ENCODE results near the gene MAPKBP1. TPM values are rescaled to one million over a fixed set of nuclear protein-coding genes. Genes with fewer than 3 reads are reported as not detected.

MAPKBP1 gene
- total RNA-seq, 1 donor from 2014 or later = 27.1 TPM

DNA sequence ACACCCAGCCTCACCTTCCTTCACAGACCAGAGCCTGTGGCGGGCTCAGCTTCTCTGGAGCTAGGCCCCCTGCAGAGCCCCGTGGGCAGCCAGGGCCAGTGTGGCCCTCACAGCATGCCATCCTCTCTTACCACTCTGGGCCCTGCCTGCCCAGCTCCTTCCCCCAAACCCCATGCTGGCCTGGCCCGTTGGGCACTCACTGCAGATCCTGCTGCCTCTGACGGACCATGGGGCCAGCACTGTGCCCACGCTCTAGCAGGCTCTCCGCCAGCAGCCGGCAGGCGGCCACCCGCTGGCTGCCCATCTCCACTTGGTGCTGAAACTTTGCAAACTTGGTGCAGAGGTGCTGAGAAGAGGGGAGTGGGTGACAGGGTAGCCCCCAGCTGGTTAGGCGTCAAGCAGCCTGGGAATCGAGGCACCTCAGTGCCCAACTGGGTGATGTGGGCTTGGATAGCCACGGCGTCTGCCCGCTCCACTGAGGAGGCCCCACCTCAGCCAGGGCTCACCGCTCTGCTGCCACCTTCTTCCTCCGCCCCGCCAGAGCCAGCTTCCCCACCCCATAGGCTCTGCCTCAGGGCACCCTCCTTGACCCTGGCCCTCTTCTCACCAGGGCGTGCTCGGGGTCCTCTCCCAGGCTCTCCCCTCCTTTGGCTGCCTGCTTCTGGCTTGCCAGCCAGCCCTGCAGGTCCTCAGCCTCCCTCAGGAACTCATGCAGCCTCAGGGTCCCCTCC is 97.1 kb downstream of the MAPKBP1 start:
- DNase-seq = no peak
- intact Hi-C loops (cut with micrococcal nuclease) = no loop called here
- Mint-ChIP-seq H3K4me3 (no peak overlapping the region), H3K27ac (peak overlapping the region; percentile 63), H3K36me3 (ENCODE audit: low read depth) (no peaks in the 10 kb centered on the region), H3K9me3 (no peaks in the 10 kb centered on the region), H3K4me1 (peaks cover 9% of the 10 kb centered on the region), H3K27me3 (no peaks in the 10 kb centered on the region)

DNA sequence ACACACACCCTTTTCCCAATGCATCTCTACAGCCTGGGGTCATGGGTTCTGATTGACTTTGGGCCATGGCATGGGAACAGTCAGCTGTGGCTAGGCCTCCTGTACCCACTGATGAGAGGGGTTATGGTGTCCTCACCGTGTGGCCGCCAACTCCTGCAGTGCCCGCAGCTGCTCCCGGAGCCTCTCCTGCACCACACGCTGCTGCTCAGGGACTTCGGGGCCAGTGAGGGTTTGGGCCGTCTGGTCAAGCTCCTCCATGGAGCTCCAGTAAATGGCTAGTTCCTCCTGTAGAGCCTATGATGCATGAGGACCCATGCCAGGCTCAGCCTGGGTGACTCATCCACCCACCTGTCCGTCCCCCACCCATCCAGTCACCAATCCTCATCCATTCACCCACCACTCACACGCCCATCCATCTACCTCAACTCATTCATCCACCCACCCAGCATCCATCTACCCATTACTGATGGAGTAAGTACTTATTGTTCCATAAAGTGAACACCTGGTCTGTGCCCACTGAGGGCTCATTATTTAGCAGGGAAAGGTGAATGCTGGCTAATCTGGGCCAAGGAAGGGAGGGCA is 98.0 kb downstream of the MAPKBP1 start:
- Mint-ChIP-seq H3K27me3 (no peaks in the 10 kb centered on the region), H3K9me3 (no peaks in the 10 kb centered on the region)
- intact Hi-C loops (cut with micrococcal nuclease) = no loop called here

DNA sequence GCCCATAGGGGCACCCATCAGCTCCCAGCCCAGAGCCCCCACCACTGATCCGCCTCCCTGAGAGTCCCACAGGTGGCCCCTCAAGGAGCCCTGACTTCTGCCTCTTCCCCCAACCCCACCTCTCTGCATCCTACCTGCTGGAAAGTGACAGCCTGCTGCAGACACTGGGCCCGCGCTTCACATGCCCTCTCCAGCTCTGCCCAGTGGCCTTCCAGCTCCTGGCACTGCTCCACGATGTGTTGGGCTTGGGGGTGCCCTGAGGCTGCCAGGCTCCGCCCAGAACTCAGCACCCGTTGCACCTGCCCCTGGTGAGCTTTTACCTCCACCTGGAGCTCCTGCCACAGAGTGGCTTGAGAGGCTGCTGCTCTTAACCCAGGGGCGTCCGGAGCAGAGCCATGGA is 99.4 kb downstream of the MAPKBP1 start:
- DNase-seq = no peak
- Mint-ChIP-seq H3K4me3 (no peak overlapping the region), H3K27me3 (no peaks in the 10 kb centered on the region), H3K36me3 (ENCODE audit: low read depth) (no peaks in the 10 kb centered on the region), H3K4me1 (peaks cover 9% of the 10 kb centered on the region), H3K27ac (peak overlapping the region; percentile 6), H3K9me3 (no peaks in the 10 kb centered on the region)
- intact Hi-C loops (cut with micrococcal nuclease) = no loop called here

More for the DNA sequence above, 98.0 kb downstream of the MAPKBP1 start:
- peak overlapping the region; percentile 14 for H3K27ac Mint-ChIP-seq
- no peaks in the 10 kb centered on the region for H3K36me3 Mint-ChIP-seq (ENCODE audit: low read depth)
- H3K4me1 Mint-ChIP-seq = peaks cover 9% of the 10 kb centered on the region
- H3K4me3 Mint-ChIP-seq = no peak overlapping the region
- DNase-seq = no peak

DNA sequence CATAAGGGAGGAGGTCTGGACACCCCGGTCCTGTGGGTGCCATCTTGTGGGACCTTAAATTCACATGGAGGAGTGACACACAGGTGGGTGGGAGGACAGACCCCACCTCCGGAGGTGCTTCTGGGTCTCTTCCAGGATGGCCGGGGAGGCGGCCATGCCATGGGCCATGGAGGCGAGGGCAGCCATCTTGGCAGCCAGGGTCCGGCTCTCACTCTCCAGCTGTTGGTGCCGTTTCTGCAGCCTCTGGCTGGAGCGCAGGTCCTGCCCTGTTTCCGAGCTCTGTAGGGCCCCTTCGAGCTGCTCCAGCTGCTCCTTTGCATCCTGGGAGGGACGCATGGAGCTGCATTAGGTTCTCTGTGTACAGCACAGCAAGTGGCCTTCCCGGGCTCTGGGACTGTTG is 100.5 kb downstream of the MAPKBP1 start:
- Mint-ChIP-seq H3K4me3 (no peak overlapping the region), H3K27me3 (no peaks in the 10 kb centered on the region), H3K27ac (no peak overlapping the region), H3K9me3 (no peaks in the 10 kb centered on the region), H3K4me1 (peaks cover 9% of the 10 kb centered on the region), H3K36me3 (ENCODE audit: low read depth) (no peaks in the 10 kb centered on the region)
- intact Hi-C loops (cut with micrococcal nuclease) = no loop called here
- DNase-seq = no peak

DNA sequence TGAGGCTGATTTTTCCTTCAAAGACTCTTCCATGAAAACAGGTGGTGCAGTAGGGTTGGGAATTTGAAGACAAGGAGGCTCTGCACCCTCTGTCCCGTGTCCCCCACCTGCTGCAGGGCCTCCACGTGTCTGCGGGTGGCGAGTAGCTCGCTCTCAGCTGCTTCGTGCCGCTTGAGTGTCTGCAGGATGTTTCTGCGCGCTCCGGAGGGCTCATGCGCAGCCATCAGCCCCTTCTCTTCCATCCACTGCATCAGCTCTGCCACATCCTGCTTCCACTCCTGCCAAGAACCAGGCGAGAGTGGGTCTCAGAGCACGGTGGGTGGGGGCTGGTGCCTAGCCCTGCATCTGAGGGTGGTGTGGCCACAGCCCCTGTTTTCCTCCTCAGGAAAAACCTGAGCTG is 101.7 kb downstream of the MAPKBP1 start:
- H3K4me3 Mint-ChIP-seq = no peak overlapping the region
- H3K4me1 Mint-ChIP-seq = peaks cover 6% of the 10 kb centered on the region
- intact Hi-C loops (cut with micrococcal nuclease) = no loop called here
- H3K9me3 Mint-ChIP-seq = no peaks in the 10 kb centered on the region
- H3K27ac Mint-ChIP-seq = no peak overlapping the region
- peaks cover 5% of the 10 kb centered on the region for H3K27me3 Mint-ChIP-seq
- H3K36me3 Mint-ChIP-seq (ENCODE audit: low read depth) = no peaks in the 10 kb centered on the region
- no peak for DNase-seq

DNA sequence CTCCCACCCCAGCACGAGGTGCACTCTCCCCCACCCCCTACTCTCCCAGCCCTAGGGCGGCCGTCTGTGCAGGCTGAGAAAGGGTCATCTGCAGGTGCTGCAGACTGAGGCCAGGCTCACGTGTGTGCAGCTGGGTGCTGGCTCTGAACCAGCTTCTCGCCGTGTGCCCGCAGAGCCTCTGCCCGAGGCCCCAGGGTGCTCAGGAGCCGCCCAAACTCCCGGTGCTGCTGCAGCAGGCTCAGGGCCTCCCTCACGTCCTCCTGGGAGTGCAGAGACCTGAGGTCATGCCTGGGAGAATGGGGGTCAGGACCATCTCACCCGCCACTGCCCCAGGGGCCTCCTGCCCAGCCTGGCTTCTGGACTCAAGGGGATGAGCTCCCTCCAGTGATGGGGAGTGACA is 102.4 kb downstream of the MAPKBP1 start:
- H3K27ac Mint-ChIP-seq = no peak overlapping the region
- intact Hi-C loops (cut with micrococcal nuclease) = no loop called here
- H3K36me3 Mint-ChIP-seq (ENCODE audit: low read depth) = peaks cover 3% of the 10 kb centered on the region
- no peak for DNase-seq
- H3K4me3 Mint-ChIP-seq = no peak overlapping the region
- H3K27me3 Mint-ChIP-seq = peaks cover 12% of the 10 kb centered on the region
- H3K9me3 Mint-ChIP-seq = no peaks in the 10 kb centered on the region
- peaks cover 6% of the 10 kb centered on the region for H3K4me1 Mint-ChIP-seq

Other genes with a start within 250 kb of the MAPKBP1 start
- 56.5 and 61.3 TPM in 2 replicates for gene RPAP1, start 230.2 kb upstream of the MAPKBP1 start, total RNA-seq
- gene TYRO3, start 215.3 kb upstream of the MAPKBP1 start, total RNA-seq = 4.2 and 6.2 TPM in 2 replicates
- 36.0 and 37.7 TPM in 2 replicates for gene MGA, start 114.1 kb upstream of the MAPKBP1 start, total RNA-seq
- 18.3 and 20.1 TPM in 2 replicates for gene JMJD7, start 53.6 kb downstream of the MAPKBP1 start, total RNA-seq
- 8.5 and 8.8 TPM in 2 replicates for gene PLA2G4B, start 64.4 kb downstream of the MAPKBP1 start, total RNA-seq
- 0.64 and 0.65 TPM in 2 replicates for gene SPTBN5, start 119.6 kb downstream of the MAPKBP1 start, total RNA-seq
- gene EHD4, start 198.1 kb downstream of the MAPKBP1 start, total RNA-seq = 28.4 and 28.9 TPM in 2 replicates
- not detected in 2 replicates for gene PLA2G4E, start 246.6 kb downstream of the MAPKBP1 start, total RNA-seq

Data from activated CD4-positive, alpha-beta T cell treated with anti-CD3 and anti-CD28 coated beads, Interleukin-2, amount 10 ng/mL, durations not matched to agents 24 days and 14 days (primary cell).